Coronary artery (tissue), 2 donors: Measurements from ENCODE around the gene PARP3.

Source experiments
- DNase-seq: peaks from one replicate; pipeline ENCODE4 v3.0.0-alpha.2; 2017; ENCODE audit warnings: low spot score
- H3K27ac ChIP-seq, 2 donors: fragments of 200-600 bp; sonication (generic); one replicate each; pipeline ENCODE4 v1.5.1; 2016 to 2019
- H3K4me3 ChIP-seq: fragments of 200-600 bp; sonication (generic); 2 replicates; pipeline ENCODE4 v1.5.1; 2016; ENCODE audit warnings: mild to moderate bottlenecking, moderate library complexity
- CTCF ChIP-seq: fragments of 200-600 bp; sonication (generic); IDR thresholded peaks from one replicate; pipeline ENCODE4 v1.5.1; 2019; ENCODE audit warnings: antibody characterized with exemption

PARP3 gene

GRCh38 chr3:51945926-51946705, 4.0 kb downstream of the PARP3 start:
- no peak for TF ChIP-seq CTCF
- no peak overlapping the region for H3K4me3 ChIP-seq
- DNase-seq: no peak
- no peak overlapping the region for H3K27ac ChIP-seq

- TF ChIP-seq CTCF: no peak
- H3K27ac ChIP-seq: no peak overlapping the region
- DNase-seq: no peak
- H3K4me3 ChIP-seq: no peak overlapping the region
These were observed 4.6 kb downstream of the PARP3 start for GRCh38 chr3:51946796-51947195.

- no peak for DNase-seq
- TF ChIP-seq CTCF: no peak
- no peak overlapping the region for H3K4me3 ChIP-seq
These were observed 5.2 kb downstream of the PARP3 start for GRCh38 chr3:51947215-51947900.

GRCh38 chr3:51948016-51948580, 5.9 kb downstream of the PARP3 start:
- Histone ChIP-seq H3K27ac (no peak overlapping the region), H3K4me3 (no peak overlapping the region)
- no peak for TF ChIP-seq CTCF
- no peak for DNase-seq

More at GRCh38 chr3:51947215-51947900, 5.2 kb downstream of the PARP3 start:
- H3K27ac ChIP-seq: no peak overlapping the region

GRCh38 chr3:51949121-51949520, 7.0 kb downstream of the PARP3 start:
- no peak overlapping the region for H3K27ac ChIP-seq
- no peak overlapping the region for H3K4me3 ChIP-seq
- no peak for DNase-seq
- TF ChIP-seq CTCF: no peak

GRCh38 chr3:51950899-51951298, 8.7 kb downstream of the PARP3 start:
- H3K27ac ChIP-seq: no peak overlapping the region
- DNase-seq: no peak
- TF ChIP-seq CTCF: no peak
- H3K4me3 ChIP-seq: no peak overlapping the region
